GM23338 (cell line): Measurements from ENCODE around the gene TNNI3. TPM values are rescaled to one million over a fixed set of nuclear protein-coding genes. Genes with fewer than 3 reads are reported as not detected.

Experiments
- ATAC-seq: fragments of 200-7000 bp; cut with Tn5 transposase; 3 replicates; pipeline ENCODE4 v1.9.1; 2020
- DNase-seq: peaks from one replicate; pipeline ENCODE4 v3.0.0-alpha.2; 2015; ENCODE audit warnings: low spot score
- H2AFZ ChIP-seq: fragments of 200-600 bp; sonication (generic); 2 replicates; pipeline ENCODE4 v1.8.0; 2016; ENCODE audit warnings: antibody characterized with exemption, mild to moderate bottlenecking, moderate library complexity
- H3F3A ChIP-seq: fragments of 200-600 bp; sonication (generic); replicated peaks from 2 replicates; pipeline ENCODE4 v1.8.0; 2017; ENCODE audit warnings: antibody characterized with exemption, mixed run types, low read depth
- H3K27ac ChIP-seq: fragments of 200-600 bp; sonication (generic); 2 replicates; pipeline ENCODE4 v1.6.1; 2016; ENCODE audit warnings: low read depth
- H3K27me3 ChIP-seq: fragments of 200-600 bp; sonication (generic); 2 replicates; pipeline ENCODE4 v1.8.0; 2016; ENCODE audit warnings: mild to moderate bottlenecking, mixed run types, moderate library complexity; ENCODE audit not compliant: insufficient read depth
- H3K36me3 ChIP-seq: fragments of 200-600 bp; sonication (generic); 2 replicates; pipeline ENCODE4 v1.8.0; 2016; ENCODE audit warnings: mild to moderate bottlenecking; ENCODE audit not compliant: insufficient read depth
- H3K4me1 ChIP-seq: fragments of 200-600 bp; sonication (generic); 2 replicates; pipeline ENCODE4 v1.8.0; 2016; ENCODE audit warnings: mild to moderate bottlenecking, moderate library complexity; ENCODE audit not compliant: insufficient read depth
- H3K4me2 ChIP-seq: fragments of 200-600 bp; sonication (generic); 2 replicates; pipeline ENCODE4 v1.7.1; 2017; ENCODE audit warnings: mixed run types
- H3K4me3 ChIP-seq: fragments of 200-600 bp; sonication (generic); 2 replicates; pipeline ENCODE4 v1.6.1; 2016; ENCODE audit warnings: mixed run types
- H3K79me2 ChIP-seq: fragments of 200-600 bp; sonication (generic); replicated peaks from 2 replicates; pipeline ENCODE4 v1.8.0; 2017; ENCODE audit warnings: mild to moderate bottlenecking; ENCODE audit not compliant: insufficient read depth
- H3K9me2 ChIP-seq: fragments of 200-600 bp; sonication (generic); 2 replicates; pipeline ENCODE4 v1.8.0; 2017; ENCODE audit not compliant: insufficient read depth
- H4K20me1 ChIP-seq: fragments of 200-600 bp; sonication (generic); replicated peaks from 2 replicates; pipeline ENCODE4 v1.8.0; 2017; ENCODE audit warnings: mild to moderate bottlenecking; ENCODE audit not compliant: insufficient read depth
- H3K27ac Mint-ChIP-seq: 2 replicates; pipeline ENCODE4 v1.8.0; 2020; ENCODE audit warnings: inconsistent platforms, mild to moderate bottlenecking, moderate library complexity, mixed read lengths
- H3K27me3 Mint-ChIP-seq: 3 replicates; pipeline ENCODE4 v1.8.0; 2022; ENCODE audit warnings: low read depth, mild to moderate bottlenecking, moderate library complexity, mixed read lengths, inconsistent platforms; ENCODE audit not compliant: insufficient read depth, poor library complexity
- H3K36me3 Mint-ChIP-seq: 3 replicates; pipeline ENCODE4 v1.8.0; 2021; ENCODE audit warnings: low read depth, mild to moderate bottlenecking, inconsistent platforms, moderate library complexity, mixed read lengths
- H3K4me1 Mint-ChIP-seq: 3 replicates; pipeline ENCODE4 v1.8.0; 2020; ENCODE audit warnings: mild to moderate bottlenecking, inconsistent platforms, mixed read lengths
- H3K4me3 Mint-ChIP-seq: 3 replicates; pipeline ENCODE4 v1.8.0; 2021; ENCODE audit warnings: moderate library complexity, mild to moderate bottlenecking, inconsistent platforms, mixed read lengths
- H3K9me3 Mint-ChIP-seq: 3 replicates; pipeline ENCODE4 v1.8.0; 2020; ENCODE audit warnings: moderate library complexity, mild to moderate bottlenecking, inconsistent platforms, mixed read lengths
- CTCF ChIP-seq, 2 experiments: fragments of 200-600 bp in 1 of 2; sonication (generic) in 1 of 2; conservative IDR thresholded peaks; 2 replicates each; pipeline versions ENCODE4 v1.5.1 to v1.6.1; 2016 to 2017; ENCODE audit warnings: antibody characterized with exemption in 2 of 2, low read depth in 2 of 2, mild to moderate bottlenecking in 2 of 2, moderate library complexity in 1 of 2
- ETS1 ChIP-seq: IDR thresholded peaks from 2 replicates; pipeline ENCODE4 v1.6.1; 2016; ENCODE audit warnings: antibody characterized with exemption
- EZH2 ChIP-seq: fragments of 200-600 bp; sonication (generic); IDR thresholded peaks from one replicate; pipeline ENCODE4 v1.8.0; 2017; ENCODE audit warnings: antibody characterized with exemption, mild to moderate bottlenecking, low read depth; ENCODE audit not compliant: unreplicated experiment
- EZH2phosphoT487 ChIP-seq: fragments of 200-600 bp; sonication (generic); IDR thresholded peaks from one replicate; pipeline ENCODE4 v1.8.1; 2018; ENCODE audit warnings: antibody characterized with exemption; ENCODE audit not compliant: unreplicated experiment
- JUNB ChIP-seq: IDR thresholded peaks from one replicate; pipeline ENCODE4 v1.6.1; 2016; ENCODE audit warnings: antibody characterized with exemption; ENCODE audit not compliant: unreplicated experiment
- NANOG ChIP-seq: IDR thresholded peaks from 2 replicates; pipeline ENCODE4 v1.6.1; 2016; ENCODE audit warnings: antibody characterized with exemption, borderline replicate concordance
- POLR2AphosphoS5 ChIP-seq: IDR thresholded peaks from 2 replicates; pipeline ENCODE4 v1.6.1; 2016; ENCODE audit warnings: antibody characterized with exemption, low read depth
- STAT1 ChIP-seq: IDR thresholded peaks from one replicate; pipeline ENCODE4 v1.6.1; 2016; ENCODE audit warnings: antibody characterized with exemption; ENCODE audit not compliant: unreplicated experiment
- ZNF114 ChIP-seq: fragments of 250-450 bp; sonication (Bioruptor Pico); IDR thresholded peaks from 2 replicates; pipeline ENCODE4 v1.5.0; 2020; ENCODE audit warnings: mild to moderate bottlenecking, moderate library complexity
- ZNF331 ChIP-seq: fragments of 250-450 bp; sonication (Bioruptor Pico); IDR thresholded peaks from 2 replicates; pipeline ENCODE4 v1.5.0; 2020; ENCODE audit warnings: low read depth, mild to moderate bottlenecking, moderate library complexity
- polyA plus RNA-seq: library from polyadenylated mRNA; unstranded; fragments of >200 nt; fragmentation: Nextera tagmentation; extraction: Ambion mirVana; gene quantifications from 2 replicates; pipeline ENCODE4 v1.2.1, GENCODE V29; 2016
- total RNA-seq: library from RNA; depleted of rRNA; stranded (reverse); fragments of >200 nt; shearing (Covaris generic); gene quantifications from 2 replicates; pipeline ENCODE4 v1.2.3, GENCODE V29; 2014

Gene TNNI3
- total and polyA plus RNA-seq, 2 experiments from 2014 or later = 21.5 to 150 TPM

- TF ChIP-seq POLR2AphosphoS5 (no peak), NANOG (no peak), STAT1 (no peak), EZH2 (no peak), CTCF (conservative IDR thresholded peaks at IDR 0.05; ENCODE audit: low read depth in 2 of 2) (no peak), ZNF114 (no peak), EZH2phosphoT487 (no peak)
- H3K4me2 ChIP-seq = no peak overlapping the region
- H2AFZ ChIP-seq = 0 out of 2 replicates have a peak overlapping the region, but pooled peaks have one; percentile 74
- H3K4me1 Mint-ChIP-seq = no peaks in the 10 kb centered on the region
- H3K4me3 Mint-ChIP-seq = no peak overlapping the region
- H3K36me3 ChIP-seq = no peaks in the 10 kb centered on the region
- no peaks in the 10 kb centered on the region for H3K9me2 ChIP-seq
- H3K9me3 Mint-ChIP-seq = no peaks in the 10 kb centered on the region
- H3K4me1 ChIP-seq = no peaks in the 10 kb centered on the region
- no peaks in the 10 kb centered on the region for H4K20me1 ChIP-seq
- no peaks in the 10 kb centered on the region for H3K27me3 ChIP-seq
- no peak overlapping the region for H3K27ac Mint-ChIP-seq
- no peak overlapping the region for H3K4me3 ChIP-seq
- ATAC-seq = no peak; the same call in 2 of the 3 replicates
- H3K27me3 Mint-ChIP-seq = peaks cover 6% of the 10 kb centered on the region
- no peaks in the 10 kb centered on the region for H3K79me2 ChIP-seq
- DNase-seq = no peak
- H3K36me3 Mint-ChIP-seq = no peaks in the 10 kb centered on the region
- no peaks in the 10 kb centered on the region for H3F3A ChIP-seq
- no peak overlapping the region for H3K27ac ChIP-seq
These were observed 31.9 kb upstream of the TNNI3 start for GRCh38 chr19:55189403-55189835.

- no peak for DNase-seq
- H3K27ac Mint-ChIP-seq = no peak overlapping the region
- Histone ChIP-seq H3K79me2 (no peaks in the 10 kb centered on the region), H3F3A (no peaks in the 10 kb centered on the region), H3K4me3 (no peak overlapping the region), H4K20me1 (no peaks in the 10 kb centered on the region), H3K9me2 (no peaks in the 10 kb centered on the region), H3K27me3 (no peaks in the 10 kb centered on the region), H3K27ac (no peak overlapping the region), H2AFZ (no peak overlapping the region), H3K36me3 (no peaks in the 10 kb centered on the region), H3K4me2 (no peak overlapping the region), H3K4me1 (no peaks in the 10 kb centered on the region)
- H3K9me3 Mint-ChIP-seq = no peaks in the 10 kb centered on the region
- TF ChIP-seq EZH2 = no peak
- H3K4me3 Mint-ChIP-seq = no peak overlapping the region
- peaks cover 11% of the 10 kb centered on the region for H3K27me3 Mint-ChIP-seq
- ATAC-seq = no peak
- H3K36me3 Mint-ChIP-seq = no peaks in the 10 kb centered on the region
- H3K4me1 Mint-ChIP-seq = no peaks in the 10 kb centered on the region
These were observed 31.1 kb upstream of the TNNI3 start for GRCh38 chr19:55188625-55189024.

GRCh38 chr19:55186080-55186479, 28.5 kb upstream of the TNNI3 start:
- H3K4me1 Mint-ChIP-seq = no peaks in the 10 kb centered on the region; the same call in 2 of the 3 replicates
- no peak overlapping the region for H3K27ac ChIP-seq
- H3K79me2 ChIP-seq = no peaks in the 10 kb centered on the region
- ATAC-seq (no peak), DNase-seq (no peak)
- no peak overlapping the region for H3K4me3 ChIP-seq
- no peaks in the 10 kb centered on the region for H4K20me1 ChIP-seq
- H3F3A ChIP-seq = no peaks in the 10 kb centered on the region
- no peaks in the 10 kb centered on the region for H3K36me3 ChIP-seq
- H3K9me3 Mint-ChIP-seq = no peaks in the 10 kb centered on the region
- no peak overlapping the region for H3K27ac Mint-ChIP-seq
- H3K36me3 Mint-ChIP-seq = no peaks in the 10 kb centered on the region
- H3K27me3 ChIP-seq = peaks cover 17% of the 10 kb centered on the region
- no peak overlapping the region for H2AFZ ChIP-seq
- H3K9me2 ChIP-seq = no peaks in the 10 kb centered on the region
- H3K4me1 ChIP-seq = no peaks in the 10 kb centered on the region
- H3K4me2 ChIP-seq = no peak overlapping the region
- H3K4me3 Mint-ChIP-seq = no peak overlapping the region
- H3K27me3 Mint-ChIP-seq = peaks cover 19% of the 10 kb centered on the region
- no peak for TF ChIP-seq ZNF331 (CRISPR knock-in tag)
- no peak for TF ChIP-seq EZH2phosphoT487
- no peak for TF ChIP-seq CTCF (conservative IDR thresholded peaks at IDR 0.05; ENCODE audit: low read depth in 2 of 2)
- no peak for TF ChIP-seq ETS1
- TF ChIP-seq JUNB = no peak
